Activated B cell treated with CpG ODN at 0.5 μM for 24 hours (primary cell): ENCODE results near the gene COL12A1. TPM values are rescaled to one million over a fixed set of nuclear protein-coding genes. Genes with fewer than 3 reads are reported as not detected.

Experiments
- ATAC-seq: fragments of 200-7000 bp; cut with Tn5 transposase; one replicate; pipeline ENCODE4 v1.10.0; 2021; ENCODE audit warnings: low read depth, mild to moderate bottlenecking, moderate library complexity
- CTCF ChIA-PET: fragments of 350-600 bp; sonication (Branson Sonifier 250); formaldehyde crosslinking; loops from one replicate; lab custom pipeline; 2021; ENCODE audit warnings: antibody characterized with exemption; lab: Charles Lee
- POLR2A ChIA-PET: fragments of 350-600 bp; sonication (Branson Sonifier 250); formaldehyde crosslinking; loops from one replicate; lab custom pipeline; 2021; ENCODE audit warnings: antibody characterized with exemption; lab: Charles Lee
- DNase-seq: peaks from one replicate; pipeline ENCODE4 v3.0.0; 2022
- H3K27ac Mint-ChIP-seq: one replicate; pipeline ENCODE4 v1.8.0; 2020; ENCODE audit warnings: mixed read lengths
- H3K27me3 Mint-ChIP-seq: one replicate; pipeline ENCODE4 v1.8.0; 2021; ENCODE audit warnings: mixed read lengths
- H3K36me3 Mint-ChIP-seq: one replicate; pipeline ENCODE4 v1.8.0; 2021; ENCODE audit warnings: low read depth, mixed read lengths
- H3K4me1 Mint-ChIP-seq: one replicate; pipeline ENCODE4 v1.8.0; 2021; ENCODE audit warnings: mixed read lengths
- H3K4me3 Mint-ChIP-seq: one replicate; pipeline ENCODE4 v1.8.0; 2020; ENCODE audit warnings: mild to moderate bottlenecking, mixed read lengths
- H3K9me3 Mint-ChIP-seq: one replicate; pipeline ENCODE4 v1.8.0; 2020; ENCODE audit warnings: mixed read lengths
- CTCF ChIP-seq: fragments of 200-600 bp; IDR thresholded peaks from one replicate; pipeline ENCODE4 v1.8.0; 2022; ENCODE audit warnings: antibody characterized with exemption, mild to moderate bottlenecking
- intact Hi-C: fragments of 100-400 bp; cut with micrococcal nuclease; formaldehyde crosslinking; loops from one replicate; pipeline ENCODE4 v1.15.1; 2024
- total RNA-seq: library from RNA; stranded (reverse); gene quantifications from 2 replicates; pipeline ENCODE4 v1.2.3, GENCODE V29; 2022

The COL12A1 gene
- total RNA-seq, 1 donor from 2014 or later, result not detected

- no peak overlapping the region for H3K4me3 Mint-ChIP-seq
- no peaks in the 10 kb centered on the region for H3K4me1 Mint-ChIP-seq
- no peak overlapping the region for H3K27ac Mint-ChIP-seq
- TF ChIP-seq CTCF, result no peak
- no peaks in the 10 kb centered on the region for H3K9me3 Mint-ChIP-seq
- DNase-seq (no peak), ATAC-seq (no peak)
- POLR2A ChIA-PET, result no interaction called here
- no peaks in the 10 kb centered on the region for H3K27me3 Mint-ChIP-seq
- intact Hi-C loops, result no loop called here
- CTCF ChIA-PET, result no interaction called here
- no peaks in the 10 kb centered on the region for H3K36me3 Mint-ChIP-seq
These were observed 50.2 kb downstream of the COL12A1 start for GRCh38 chr6:75155631-75156030.

GRCh38 chr6:75154973-75155372 lies 50.9 kb downstream of the COL12A1 start:
- intact Hi-C loops, result no loop called here
- Mint-ChIP-seq H3K27me3 (peaks cover 3% of the 10 kb centered on the region), H3K36me3 (no peaks in the 10 kb centered on the region), H3K4me3 (no peak overlapping the region), H3K27ac (no peak overlapping the region), H3K9me3 (no peaks in the 10 kb centered on the region), H3K4me1 (no peaks in the 10 kb centered on the region)
- DNase-seq, result no peak
- CTCF ChIA-PET, result no interaction called here
- POLR2A ChIA-PET, result no interaction called here
- ATAC-seq, result no peak
- no peak for TF ChIP-seq CTCF

GRCh38 chr6:75150685-75151412 lies 55.0 kb downstream of the COL12A1 start:
- ChIA-PET POLR2A (no interaction called here), CTCF (no interaction called here)
- TF ChIP-seq CTCF, result no peak
- ATAC-seq, result no peak
- H3K4me1 Mint-ChIP-seq, result no peaks in the 10 kb centered on the region
- H3K9me3 Mint-ChIP-seq, result no peaks in the 10 kb centered on the region
- H3K27me3 Mint-ChIP-seq, result peaks cover 3% of the 10 kb centered on the region
- no peak for DNase-seq
- H3K36me3 Mint-ChIP-seq, result no peaks in the 10 kb centered on the region
- no peak overlapping the region for H3K27ac Mint-ChIP-seq
- intact Hi-C loops, result no loop called here
- no peak overlapping the region for H3K4me3 Mint-ChIP-seq

GRCh38 chr6:75149696-75150095 lies 56.2 kb downstream of the COL12A1 start:
- H3K4me3 Mint-ChIP-seq, result no peak overlapping the region
- POLR2A ChIA-PET, result no interaction called here
- no peak for ATAC-seq
- TF ChIP-seq CTCF, result no peak
- no peak for DNase-seq
- H3K9me3 Mint-ChIP-seq, result no peaks in the 10 kb centered on the region
- H3K27me3 Mint-ChIP-seq, result peaks cover 3% of the 10 kb centered on the region
- no peaks in the 10 kb centered on the region for H3K4me1 Mint-ChIP-seq
- intact Hi-C loops, result no loop called here
- CTCF ChIA-PET, result no interaction called here
- no peaks in the 10 kb centered on the region for H3K36me3 Mint-ChIP-seq
- H3K27ac Mint-ChIP-seq, result no peak overlapping the region

GRCh38 chr6:75149240-75149639 lies 56.6 kb downstream of the COL12A1 start:
- H3K4me1 Mint-ChIP-seq, result no peaks in the 10 kb centered on the region
- ChIA-PET POLR2A (no interaction called here), CTCF (no interaction called here)
- intact Hi-C loops, result no loop called here
- H3K9me3 Mint-ChIP-seq, result no peaks in the 10 kb centered on the region
- ATAC-seq (no peak), DNase-seq (no peak)
- TF ChIP-seq CTCF, result no peak
- no peak overlapping the region for H3K4me3 Mint-ChIP-seq
- H3K27ac Mint-ChIP-seq, result no peak overlapping the region
- no peaks in the 10 kb centered on the region for H3K36me3 Mint-ChIP-seq
- peaks cover 3% of the 10 kb centered on the region for H3K27me3 Mint-ChIP-seq
